HFF-Myc (cell line): ENCODE measurements around the gene PHACTR2.

ENCODE experiments used
- DNase-seq: peaks from one replicate; pipeline ENCODE4 v3.0.0-alpha.2; 2011; ENCODE audit warnings: low read depth; ENCODE audit errors: extremely low read depth
- H3K4me3 ChIP-seq: replicated peaks from 2 replicates; pipeline ENCODE4 v1.5.1; 2011; ENCODE audit warnings: low read depth, mild to moderate bottlenecking, control low read depth, low read length
- TF ChIP-seq, protein P1 (sequence below): IDR thresholded peaks from 2 replicates; pipeline ENCODE4 v1.5.1; 2012; ENCODE audit warnings: mild to moderate bottlenecking, low read depth, low read length, control low read depth; ENCODE audit errors: missing control alignments

PHACTR2 gene

DNA sequence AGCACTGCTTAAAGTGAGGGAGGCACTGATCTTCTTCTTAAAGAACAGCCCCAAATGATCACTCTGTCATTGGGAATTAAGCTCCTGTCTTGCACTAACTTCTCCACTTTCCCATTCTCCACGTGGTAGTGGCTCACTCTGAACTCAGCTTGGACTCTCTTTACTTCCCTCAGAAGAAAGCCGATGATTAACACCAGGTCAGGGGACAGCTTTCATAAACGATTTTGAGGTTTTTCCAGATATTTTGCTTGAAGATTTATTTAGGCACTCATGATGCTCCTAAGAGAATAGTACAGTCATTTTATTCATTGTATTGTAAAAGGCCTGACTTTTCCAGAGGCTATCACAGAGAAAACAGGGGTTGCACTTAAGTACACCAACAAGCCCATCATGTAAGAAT lies 84.4 kb downstream of the PHACTR2 start:
- TF ChIP-seq, protein P1, sequence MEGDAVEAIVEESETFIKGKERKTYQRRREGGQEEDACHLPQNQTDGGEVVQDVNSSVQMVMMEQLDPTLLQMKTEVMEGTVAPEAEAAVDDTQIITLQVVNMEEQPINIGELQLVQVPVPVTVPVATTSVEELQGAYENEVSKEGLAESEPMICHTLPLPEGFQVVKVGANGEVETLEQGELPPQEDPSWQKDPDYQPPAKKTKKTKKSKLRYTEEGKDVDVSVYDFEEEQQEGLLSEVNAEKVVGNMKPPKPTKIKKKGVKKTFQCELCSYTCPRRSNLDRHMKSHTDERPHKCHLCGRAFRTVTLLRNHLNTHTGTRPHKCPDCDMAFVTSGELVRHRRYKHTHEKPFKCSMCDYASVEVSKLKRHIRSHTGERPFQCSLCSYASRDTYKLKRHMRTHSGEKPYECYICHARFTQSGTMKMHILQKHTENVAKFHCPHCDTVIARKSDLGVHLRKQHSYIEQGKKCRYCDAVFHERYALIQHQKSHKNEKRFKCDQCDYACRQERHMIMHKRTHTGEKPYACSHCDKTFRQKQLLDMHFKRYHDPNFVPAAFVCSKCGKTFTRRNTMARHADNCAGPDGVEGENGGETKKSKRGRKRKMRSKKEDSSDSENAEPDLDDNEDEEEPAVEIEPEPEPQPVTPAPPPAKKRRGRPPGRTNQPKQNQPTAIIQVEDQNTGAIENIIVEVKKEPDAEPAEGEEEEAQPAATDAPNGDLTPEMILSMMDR = no peak
- DNase-seq = no peak

DNA sequence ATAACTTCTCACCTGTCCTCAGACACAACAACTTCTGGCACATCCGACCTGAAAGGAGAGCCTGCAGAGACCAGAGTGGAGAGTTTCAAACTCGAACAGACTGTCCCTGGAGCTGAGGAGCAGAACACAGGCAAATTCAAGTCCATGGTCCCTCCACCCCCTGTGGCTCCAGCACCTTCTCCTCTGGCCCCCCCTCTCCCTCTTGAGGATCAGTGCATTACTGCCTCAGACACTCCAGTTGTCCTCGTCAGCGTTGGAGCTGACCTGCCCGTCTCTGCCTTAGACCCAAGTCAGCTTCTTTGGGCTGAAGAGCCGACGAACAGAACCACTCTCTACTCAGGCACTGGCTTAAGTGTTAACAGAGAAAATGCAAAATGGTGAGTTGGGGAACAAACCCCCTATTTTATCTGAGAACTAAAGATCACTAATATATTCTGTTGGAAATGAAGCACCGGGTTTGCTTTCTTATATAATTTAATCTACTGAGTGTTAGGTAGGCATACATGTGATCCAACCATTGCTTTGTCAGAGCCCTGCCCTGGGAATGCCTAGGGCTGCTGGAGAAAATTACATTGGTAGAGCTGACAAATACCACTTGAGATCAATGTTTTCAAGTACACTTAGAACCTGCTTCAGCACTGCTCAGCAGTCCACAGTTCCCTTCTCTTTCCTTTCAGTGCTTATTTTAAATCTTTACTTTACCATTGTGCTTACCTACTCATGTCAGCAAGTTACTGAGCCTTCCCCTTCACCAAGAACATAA lies 87.8 kb downstream of the PHACTR2 start:
- TF ChIP-seq, protein P1 = no peak
- no peak for DNase-seq
- no peak overlapping the region for H3K4me3 ChIP-seq

More for the DNA sequence above, 84.4 kb downstream of the PHACTR2 start:
- no peak overlapping the region for H3K4me3 ChIP-seq

DNA sequence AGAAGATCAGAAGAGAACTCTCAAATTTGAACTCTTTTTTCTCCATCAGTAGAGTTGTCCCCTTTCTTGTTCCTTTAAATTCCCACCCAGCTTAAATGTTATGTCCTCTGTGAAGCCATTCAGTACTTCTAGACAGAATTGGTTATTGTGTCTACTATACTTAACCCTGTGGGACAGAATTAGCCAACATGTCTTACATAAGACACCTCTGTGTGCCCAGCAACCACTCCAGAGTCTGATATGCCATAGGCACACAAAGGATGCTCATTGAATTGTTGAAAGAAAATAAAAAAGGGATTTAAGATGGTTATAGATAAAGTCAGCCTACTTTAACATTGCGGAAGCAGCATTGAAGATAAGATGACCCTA lies 88.4 kb downstream of the PHACTR2 start:
- H3K4me3 ChIP-seq = no peak overlapping the region
- no peak for DNase-seq
- TF ChIP-seq, protein P1 = no peak

DNA sequence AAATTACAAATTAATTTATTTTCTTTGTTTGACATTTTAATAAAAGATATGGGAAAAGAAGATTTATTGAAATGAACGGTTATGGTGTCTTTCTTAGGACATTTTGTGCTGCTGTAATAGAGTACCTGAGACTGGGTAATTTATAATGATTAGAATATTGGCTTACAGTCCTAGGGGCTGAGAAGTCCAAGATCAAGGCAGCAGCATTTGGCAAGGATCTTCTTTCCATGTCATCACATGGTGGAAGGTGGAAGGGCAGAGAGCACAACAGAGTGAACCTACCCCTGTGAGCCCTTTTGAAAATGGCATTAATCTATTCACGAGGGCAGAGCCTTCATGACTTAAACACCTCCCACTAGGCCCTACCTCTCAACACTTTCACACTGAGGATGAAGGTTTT lies 89.7 kb downstream of the PHACTR2 start:
- TF ChIP-seq, protein P1 = no peak
- DNase-seq = no peak
- H3K4me3 ChIP-seq = no peak overlapping the region

DNA sequence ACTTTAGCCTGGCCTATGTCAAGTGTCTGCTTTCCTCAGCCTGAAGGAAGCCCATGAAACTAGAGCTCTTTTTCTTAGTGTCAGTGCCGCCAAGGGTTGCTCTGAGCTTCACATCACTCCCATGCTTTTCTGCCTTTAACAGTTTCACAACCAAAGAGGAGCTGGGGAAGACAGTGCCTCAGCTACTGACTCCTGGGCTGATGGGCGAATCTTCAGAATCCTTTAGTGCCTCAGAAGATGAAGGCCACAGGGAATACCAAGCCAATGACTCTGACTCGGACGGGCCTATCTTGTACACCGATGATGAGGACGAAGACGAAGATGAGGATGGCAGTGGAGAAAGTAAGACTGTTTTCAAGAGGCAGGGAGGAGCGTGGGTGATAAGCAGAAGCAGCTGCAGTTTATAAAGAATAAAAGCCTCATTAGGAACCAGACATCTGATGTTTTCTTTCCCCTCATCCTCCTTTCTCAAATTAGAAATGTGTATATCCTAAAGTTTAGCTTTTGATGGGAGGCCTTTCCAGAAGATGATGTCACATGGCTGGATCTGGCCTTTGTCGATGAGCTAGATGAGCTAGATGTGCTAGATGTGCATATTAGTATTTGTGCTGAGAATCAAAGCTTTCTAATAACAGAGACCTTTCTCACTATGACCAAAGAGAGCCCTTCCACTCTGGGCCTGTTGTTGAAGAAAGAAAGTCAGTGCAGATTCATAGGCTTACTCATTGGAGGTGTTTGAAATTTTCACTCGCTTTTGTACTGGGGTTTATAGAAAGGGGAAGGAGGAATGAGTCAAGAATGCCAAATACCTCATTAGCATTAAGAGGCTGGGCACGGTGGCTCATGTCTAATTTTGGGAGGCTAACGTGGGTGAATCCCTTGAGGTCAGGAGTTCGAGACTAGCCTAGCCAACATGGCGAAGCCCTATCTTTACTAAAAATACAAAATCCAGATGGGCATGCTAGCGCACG lies 94.6 kb downstream of the PHACTR2 start:
- no peak for DNase-seq
- TF ChIP-seq, protein P1 = no peak
- no peak overlapping the region for H3K4me3 ChIP-seq

DNA sequence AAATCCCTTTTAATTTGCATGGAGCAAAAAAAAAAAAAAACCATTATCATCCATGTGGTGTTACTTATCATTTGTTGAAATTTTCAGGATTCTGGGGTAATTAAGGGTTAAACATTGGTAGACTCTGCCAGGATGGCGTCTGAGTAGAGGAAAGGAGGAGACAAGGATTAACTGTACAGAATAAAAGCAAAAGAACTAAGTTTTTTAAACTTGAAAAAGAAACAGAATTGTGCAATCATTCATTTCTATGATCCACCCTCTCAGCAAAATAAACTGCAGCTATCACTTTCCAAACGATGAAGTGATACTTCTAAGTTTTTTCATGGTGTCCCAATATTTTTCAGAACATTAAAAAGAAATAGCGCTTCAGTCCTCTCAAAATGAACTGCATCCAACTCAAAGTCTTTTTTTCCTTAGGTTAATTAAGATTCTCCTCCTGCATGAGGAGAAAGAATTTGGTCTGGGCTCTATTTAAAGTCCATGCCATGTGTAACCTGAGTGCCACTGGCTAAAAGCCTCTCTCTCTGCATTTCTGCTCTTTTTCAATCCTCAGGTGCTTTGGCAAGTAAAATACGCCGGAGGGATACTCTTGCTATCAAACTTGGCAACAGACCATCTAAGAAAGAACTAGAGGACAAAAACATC lies 95.9 kb downstream of the PHACTR2 start:
- TF ChIP-seq, protein P1 = no peak
- no peak for DNase-seq
- H3K4me3 ChIP-seq = no peak overlapping the region
